Naive thymus-derived CD8-positive, alpha-beta T cell (primary cell): ENCODE measurements around the gene EIF5B. TPM values are rescaled to one million over a fixed set of nuclear protein-coding genes. Genes with fewer than 3 reads are reported as not detected.

Source experiments
- ATAC-seq, 2 donors: fragments of 150-1000 bp; cut with Tn5 transposase in 1 of 2; sonication (Bioruptor Pico), chemical (Tn5 transposase) in 1 of 2; 1 replicate in 1 of 2; 2 replicates in 1 of 2; pipeline ENCODE4 v1.10.0; 2021; ENCODE audit warnings: mild to moderate bottlenecking in 2 of 2, moderate library complexity in 2 of 2
- POLR2A ChIA-PET: fragments of 350-600 bp; sonication (Branson Sonifier 250); formaldehyde crosslinking; loops from one replicate; lab custom pipeline; 2021; ENCODE audit warnings: antibody characterized with exemption; lab: Charles Lee
- DNase-seq, 10 donors: peaks; one replicate each; pipeline versions ENCODE4 v3.0.0 to v3.0.0-alpha.2; 2020 to 2022
- H3K27ac Mint-ChIP-seq, 10 donors: one replicate each; pipeline ENCODE4 v1.8.0; 2020 to 2022; ENCODE audit warnings: mild to moderate bottlenecking in 10 of 10, mixed read lengths in 10 of 10, moderate library complexity in 4 of 10, inconsistent platforms in 1 of 10
- H3K27me3 Mint-ChIP-seq, 5 donors: one replicate each; pipeline ENCODE4 v1.8.0; 2021 to 2022; ENCODE audit warnings: mixed read lengths in 5 of 5
- H3K36me3 Mint-ChIP-seq, 3 donors: one replicate each; pipeline ENCODE4 v1.8.0; 2020 to 2022; ENCODE audit warnings: mixed read lengths in 3 of 3, mild to moderate bottlenecking in 2 of 3, inconsistent platforms in 1 of 3
- H3K4me1 Mint-ChIP-seq, 4 donors: one replicate each; pipeline ENCODE4 v1.8.0; 2021 to 2022; ENCODE audit warnings: mixed read lengths in 4 of 4
- H3K4me3 Mint-ChIP-seq, 10 donors: one replicate each; pipeline ENCODE4 v1.8.0; 2020 to 2022; ENCODE audit warnings: mild to moderate bottlenecking in 10 of 10, mixed read lengths in 10 of 10, moderate library complexity in 6 of 10, inconsistent platforms in 1 of 10
- H3K9me3 Mint-ChIP-seq, 9 donors: one replicate each; pipeline ENCODE4 v1.8.0; 2020 to 2022; ENCODE audit warnings: mixed read lengths in 9 of 9, mild to moderate bottlenecking in 3 of 9, inconsistent platforms in 1 of 9, moderate library complexity in 1 of 9
- polyA plus RNA-seq, 3 donors: library from polyadenylated mRNA; unstranded; fragments of 300-500 nt; fragmentation: Illumina TruSeq; gene quantifications; one replicate each; pipeline ENCODE4 v1.2.3, GENCODE V29; 2021
- total RNA-seq, 8 experiments: library from RNA in 2 of 8; stranded (reverse) in 2 of 8; gene quantifications; one replicate each; pipeline ENCODE4 v1.2.3 and lab custom pipeline; 2021 to 2026

EIF5B gene
- total and polyA plus RNA-seq, 5 experiments from 2014 or later: 3.0 to 47.9 (median 12.6) TPM

- H3K9me3 Mint-ChIP-seq: no peaks in the 10 kb centered on the region
- peak overlapping the region in 3 of 10 donors; percentile 35 to 54 (median 49) for H3K27ac Mint-ChIP-seq
- H3K27me3 Mint-ChIP-seq: no peaks in the 10 kb centered on the region
- H3K36me3 Mint-ChIP-seq: peaks cover 0 to 93% (median 31%) of the 10 kb centered on the region in 3 donors
- DNase-seq (no peak), ATAC-seq (no peak)
- POLR2A ChIA-PET: no interaction called here
- H3K4me1 Mint-ChIP-seq: peaks cover 0 to 3% (median under 1%) of the 10 kb centered on the region in 4 donors
- H3K4me3 Mint-ChIP-seq: no peak overlapping the region
These were observed 82.8 kb downstream of the EIF5B start for GRCh38 chr2:99420031-99420430.

DNA sequence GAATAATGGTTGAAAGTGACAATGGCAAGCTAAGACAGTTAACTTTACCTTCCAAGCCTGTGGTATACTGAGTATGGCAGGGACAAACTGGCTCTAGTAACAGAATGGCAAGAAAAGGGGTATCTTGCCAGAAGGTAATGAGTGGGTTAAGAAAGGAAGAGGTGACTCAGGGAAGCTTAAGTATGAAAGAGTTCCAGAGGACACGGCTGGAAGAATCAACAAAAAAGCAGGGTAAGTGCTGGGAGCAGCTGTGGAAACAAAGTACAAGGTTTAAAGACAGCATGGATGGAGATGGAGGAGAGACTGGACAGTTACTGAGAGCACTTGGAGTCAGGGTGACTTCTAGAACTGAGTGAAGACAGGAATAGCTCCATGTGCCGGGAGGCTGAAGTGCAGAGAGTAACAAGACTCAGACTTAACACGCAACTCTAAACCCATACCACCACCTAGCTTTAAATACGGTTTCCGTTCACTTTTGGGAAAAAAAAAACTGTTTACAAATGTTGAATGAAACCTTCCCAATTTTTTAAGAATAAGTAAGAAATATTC is 83.6 kb downstream of the EIF5B start:
- H3K4me1 Mint-ChIP-seq: peaks cover 0 to 2% (median under 1%) of the 10 kb centered on the region in 4 donors
- H3K4me3 Mint-ChIP-seq: no peak overlapping the region
- ATAC-seq: no peak
- H3K27me3 Mint-ChIP-seq: no peaks in the 10 kb centered on the region
- H3K9me3 Mint-ChIP-seq: no peaks in the 10 kb centered on the region
- DNase-seq: no peak
- POLR2A ChIA-PET: no interaction called here
- H3K36me3 Mint-ChIP-seq: peaks cover 0 to 92% (median 27%) of the 10 kb centered on the region in 3 donors
- H3K27ac Mint-ChIP-seq: peak overlapping the region in 6 of 10 donors; percentile 14 to 60 (median 38)

GRCh38 chr2:99421469-99421868 is 84.3 kb downstream of the EIF5B start:
- POLR2A ChIA-PET: no interaction called here
- H3K4me3 Mint-ChIP-seq: no peak overlapping the region
- ATAC-seq (no peak), DNase-seq (no peak)
- H3K36me3 Mint-ChIP-seq: peaks cover 0 to 89% (median 26%) of the 10 kb centered on the region in 3 donors
- H3K27me3 Mint-ChIP-seq: no peaks in the 10 kb centered on the region
- H3K27ac Mint-ChIP-seq: peak overlapping the region in 1 of 10 donors; percentile 27
- H3K9me3 Mint-ChIP-seq: no peaks in the 10 kb centered on the region
- H3K4me1 Mint-ChIP-seq: peaks cover 0 to 2% (median under 1%) of the 10 kb centered on the region in 4 donors

- Mint-ChIP-seq H3K9me3 (no peaks in the 10 kb centered on the region), H3K27me3 (no peaks in the 10 kb centered on the region), H3K27ac (no peak overlapping the region), H3K4me1 (peaks cover 0 to 2% (median under 1%) of the 10 kb centered on the region in 4 donors), H3K36me3 (peaks cover 0 to 89% (median 21%) of the 10 kb centered on the region in 3 donors), H3K4me3 (no peak overlapping the region)
- POLR2A ChIA-PET: no interaction called here
- ATAC-seq: no peak
- no peak for DNase-seq
These were observed 85.4 kb downstream of the EIF5B start for GRCh38 chr2:99422599-99422998.

DNA sequence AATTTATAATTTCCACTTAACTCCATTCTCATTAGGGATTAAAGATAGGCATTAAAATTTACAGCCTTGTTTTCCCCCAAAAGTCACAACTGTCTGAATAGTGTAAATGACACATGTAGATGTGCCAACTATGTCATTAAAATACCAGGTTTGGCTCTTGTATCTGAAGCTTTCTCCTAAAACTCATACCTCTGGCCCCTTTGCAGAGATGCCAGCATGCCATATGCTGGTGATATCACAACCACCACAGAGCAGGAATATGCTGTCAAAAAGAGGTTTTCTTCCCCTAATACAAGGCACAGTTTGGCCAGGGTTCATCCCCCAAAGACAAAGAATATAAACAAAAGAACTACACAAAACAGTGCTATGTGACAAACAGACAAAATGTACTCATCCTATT is 87.2 kb downstream of the EIF5B start:
- Mint-ChIP-seq H3K4me3 (no peak overlapping the region), H3K4me1 (peaks cover 0 to 2% (median under 1%) of the 10 kb centered on the region in 4 donors), H3K27ac (no peak overlapping the region), H3K36me3 (peaks cover 0 to 88% (median 23%) of the 10 kb centered on the region in 3 donors), H3K9me3 (no peaks in the 10 kb centered on the region), H3K27me3 (no peaks in the 10 kb centered on the region)
- DNase-seq: no peak
- POLR2A ChIA-PET: no interaction called here
- ATAC-seq: no peak

DNA sequence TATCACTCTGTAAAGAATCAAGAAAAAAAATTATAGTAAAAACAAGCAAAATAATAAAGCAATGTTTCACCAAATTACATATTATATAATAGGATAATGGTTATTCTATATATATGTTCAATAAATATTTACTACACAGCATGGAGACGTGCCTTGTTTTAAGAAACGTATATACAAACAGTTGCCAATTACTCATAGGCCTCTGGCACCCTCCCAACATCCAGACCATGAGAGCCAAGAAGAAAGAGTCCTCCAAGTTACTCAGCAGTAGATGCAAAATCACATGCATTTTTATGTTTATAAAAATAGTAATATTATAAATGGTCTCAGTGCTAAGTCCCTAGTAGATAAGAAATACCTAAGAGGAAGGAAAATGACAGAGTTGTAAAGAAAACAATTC is 87.8 kb downstream of the EIF5B start:
- POLR2A ChIA-PET: no interaction called here
- Mint-ChIP-seq H3K36me3 (peaks cover 0 to 87% (median 17%) of the 10 kb centered on the region in 3 donors), H3K27me3 (no peaks in the 10 kb centered on the region), H3K27ac (no peak overlapping the region), H3K4me1 (no peaks in the 10 kb centered on the region), H3K4me3 (no peak overlapping the region), H3K9me3 (no peaks in the 10 kb centered on the region)
- DNase-seq: no peak
- no peak for ATAC-seq

DNA sequence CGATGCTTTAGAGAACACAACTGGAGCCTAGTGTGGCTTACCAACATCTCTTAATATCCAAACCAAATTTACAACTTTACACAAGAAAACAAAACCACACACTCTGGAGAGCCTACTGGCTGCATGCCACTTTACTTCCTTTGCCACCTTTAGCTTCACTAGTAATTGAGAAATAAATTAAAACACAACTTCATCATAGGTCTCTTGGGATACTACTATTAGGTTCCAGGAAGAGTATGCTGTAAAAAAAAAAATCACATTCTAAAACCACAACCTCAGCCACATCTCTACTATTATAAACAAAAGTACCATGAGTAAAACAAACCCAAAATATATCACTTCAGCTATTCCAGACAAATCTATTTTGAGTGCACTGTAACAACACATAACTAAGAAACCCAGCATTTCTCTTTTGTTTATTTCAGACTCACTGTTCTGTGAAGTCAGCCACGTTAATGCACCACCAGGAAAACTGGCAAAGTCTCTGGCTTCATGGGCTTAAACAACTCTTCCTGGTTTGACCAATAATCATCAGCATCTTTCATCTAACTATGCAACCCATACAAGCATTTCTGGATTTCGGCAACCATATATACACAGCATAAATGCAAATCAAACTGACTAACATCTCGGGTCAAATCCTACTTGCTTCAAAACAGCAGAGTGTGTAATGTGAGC is 93.6 kb downstream of the EIF5B start:
- ATAC-seq (no peak), DNase-seq (no peak)
- H3K36me3 Mint-ChIP-seq: peaks cover 0 to 84% (median 4%) of the 10 kb centered on the region in 3 donors
- POLR2A ChIA-PET: interaction anchor here (0.6 kb wide), 1 partner anchor 41 kb away, joined by 4 read pairs; no protein-coding TSS in a partner anchor
- no peaks in the 10 kb centered on the region for H3K27me3 Mint-ChIP-seq
- H3K9me3 Mint-ChIP-seq: no peaks in the 10 kb centered on the region
- H3K4me3 Mint-ChIP-seq: no peak overlapping the region
- H3K4me1 Mint-ChIP-seq: peaks cover 11 to 20% (median 14%) of the 10 kb centered on the region in 4 donors
- peak overlapping the region in 8 of 10 donors; percentile 10 to 83 (median 47) for H3K27ac Mint-ChIP-seq

GRCh38 chr2:99431587-99432275 is 94.5 kb downstream of the EIF5B start:
- H3K27ac Mint-ChIP-seq: peak overlapping the region in 5 of 10 donors; percentile 17 to 66 (median 50)
- H3K36me3 Mint-ChIP-seq: peaks cover 0 to 82% (median 4%) of the 10 kb centered on the region in 3 donors
- POLR2A ChIA-PET: no interaction called here
- no peak overlapping the region for H3K4me3 Mint-ChIP-seq
- H3K27me3 Mint-ChIP-seq: no peaks in the 10 kb centered on the region
- H3K4me1 Mint-ChIP-seq: peaks cover 11 to 23% (median 14%) of the 10 kb centered on the region in 4 donors
- no peak for ATAC-seq
- no peak for DNase-seq
- H3K9me3 Mint-ChIP-seq: no peaks in the 10 kb centered on the region

DNA sequence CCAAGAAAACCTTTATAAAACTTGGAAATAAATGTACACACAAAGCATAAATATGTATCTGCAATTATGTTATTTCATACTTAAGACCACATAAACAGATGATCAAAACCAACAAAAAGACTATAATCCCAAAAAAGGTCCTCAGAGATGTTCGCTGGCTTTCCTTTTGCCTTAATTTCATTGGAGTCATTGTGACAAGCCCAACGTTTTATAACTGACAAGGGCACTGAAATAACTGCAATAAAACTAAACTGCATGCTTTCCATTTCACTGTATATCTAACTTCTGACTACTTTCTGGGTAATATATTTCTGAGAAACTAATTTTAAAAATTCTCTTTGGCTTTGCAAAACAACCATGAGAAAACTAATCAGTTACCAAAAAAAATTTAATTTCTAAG is 96.2 kb downstream of the EIF5B start:
- peaks cover 0 to 78% (median 4%) of the 10 kb centered on the region in 3 donors for H3K36me3 Mint-ChIP-seq

DNA sequence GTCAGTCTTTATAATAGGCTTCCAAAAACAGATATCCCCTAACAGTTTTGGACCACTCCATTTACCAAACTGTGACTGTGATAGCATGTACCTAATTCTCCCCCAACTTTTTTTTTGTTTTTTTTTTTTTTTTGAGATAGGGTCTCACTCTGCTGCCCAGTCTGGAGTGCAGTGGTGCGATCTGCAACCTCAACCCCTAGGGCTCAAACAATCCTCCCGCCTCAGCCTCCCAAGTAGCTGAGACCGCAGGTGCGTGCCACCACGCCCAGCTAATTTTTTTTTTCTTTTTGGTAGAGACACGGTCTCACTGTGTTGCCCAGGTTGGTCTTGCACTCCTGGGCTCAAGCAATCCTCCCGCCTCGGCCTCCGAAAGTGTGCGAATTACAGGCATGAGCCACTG is 99.7 kb downstream of the EIF5B start:
- H3K27me3 Mint-ChIP-seq: no peaks in the 10 kb centered on the region
- H3K27ac Mint-ChIP-seq: peak overlapping the region in 3 of 10 donors; percentile 40 to 61 (median 60)
- no peak overlapping the region for H3K4me3 Mint-ChIP-seq
- peaks cover 0 to 71% (median 9%) of the 10 kb centered on the region in 3 donors for H3K36me3 Mint-ChIP-seq
- no peak for ATAC-seq
- H3K4me1 Mint-ChIP-seq: peaks cover under 1 to 11% (median 2%) of the 10 kb centered on the region in 4 donors
- POLR2A ChIA-PET: no interaction called here
- H3K9me3 Mint-ChIP-seq: no peaks in the 10 kb centered on the region
- no peak for DNase-seq

More for the DNA sequence above, 96.2 kb downstream of the EIF5B start:
- Mint-ChIP-seq H3K4me1 (peaks cover 11 to 25% (median 14%) of the 10 kb centered on the region in 4 donors), H3K4me3 (no peak overlapping the region), H3K27me3 (no peaks in the 10 kb centered on the region), H3K9me3 (no peaks in the 10 kb centered on the region), H3K27ac (peak overlapping the region in 6 of 10 donors; percentile 5 to 88 (median 28))
- ATAC-seq (no peak), DNase-seq (no peak)
- POLR2A ChIA-PET: no interaction called here

DNA sequence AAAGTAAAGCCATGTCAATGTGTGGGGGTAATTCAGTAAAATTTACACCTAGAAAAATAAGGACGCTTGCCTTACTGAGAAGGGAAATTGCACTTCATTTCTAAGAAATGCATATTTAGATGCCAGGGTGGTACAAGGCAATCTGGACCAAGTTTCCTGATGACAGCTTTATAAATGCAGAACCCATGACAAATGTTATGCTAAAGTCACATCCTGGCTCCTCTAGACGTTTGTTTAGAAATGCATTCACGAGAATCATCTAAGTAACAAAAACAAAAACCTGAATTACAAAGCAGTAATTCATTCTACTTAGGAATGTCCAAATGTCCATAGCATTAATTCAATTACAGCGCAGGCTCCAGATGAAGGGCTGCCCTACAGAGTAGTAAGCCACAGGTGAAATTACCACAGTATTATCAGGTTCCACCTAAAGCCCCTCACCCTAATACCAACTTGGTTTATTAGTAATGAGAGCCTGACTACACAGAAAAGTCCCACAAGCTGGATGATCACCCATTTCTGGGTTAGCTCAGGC is 102.8 kb downstream of the EIF5B start:
- Mint-ChIP-seq H3K36me3 (peaks cover 0 to 54% (median 9%) of the 10 kb centered on the region in 3 donors), H3K27me3 (no peaks in the 10 kb centered on the region), H3K4me1 (peaks cover 3 to 13% (median 8%) of the 10 kb centered on the region in 4 donors), H3K4me3 (no peak overlapping the region), H3K27ac (no peak overlapping the region), H3K9me3 (no peaks in the 10 kb centered on the region)
- DNase-seq (no peak), ATAC-seq (no peak)
- POLR2A ChIA-PET: no interaction called here

GRCh38 chr2:99442837-99443236 is 105.6 kb downstream of the EIF5B start:
- Mint-ChIP-seq H3K4me3 (no peak overlapping the region), H3K9me3 (no peaks in the 10 kb centered on the region), H3K4me1 (peaks cover 3 to 13% (median 7%) of the 10 kb centered on the region in 4 donors), H3K27ac (no peak overlapping the region), H3K36me3 (peaks cover 0 to 60% (median 9%) of the 10 kb centered on the region in 3 donors), H3K27me3 (no peaks in the 10 kb centered on the region)
- DNase-seq: peak in 1 of 10 donors; percentile 5
- POLR2A ChIA-PET: interaction anchor here (0.7 kb wide), 1 partner anchor 46 kb away, joined by 5 read pairs; no protein-coding TSS in a partner anchor
- no peak for ATAC-seq
